ENCODE results near the gene TRIO.
"Not testable (repeated sequence)": the region's sequence is repeated elsewhere in the genome, so short reads cannot be mapped to it uniquely, and the experiment has no call there.

TRIO gene

GRCh38 chr5:14388741-14389140 lies 245.6 kb downstream of the TRIO start:
- TF ChIP-seq JUND (IDR thresholded peaks at IDR 0.05; ENCODE audit: low read depth) = no peak
- in situ Hi-C loops (cut with HindIII; ENCODE audit: low pct_unique_long_range_greater_than_20kb, low sequenced_read_pairs) = no loop called here

GRCh38 chr5:14392552-14392951 lies 249.4 kb downstream of the TRIO start:
- in situ Hi-C loops (cut with HindIII; ENCODE audit: low pct_unique_long_range_greater_than_20kb, low sequenced_read_pairs); DNase-seq (ENCODE audit: low read depth in 1 of 2, low spot score in 1 of 2): not testable (repeated sequence)

More at GRCh38 chr5:14388741-14389140, 245.6 kb downstream of the TRIO start:
- no peak for DNase-seq (ENCODE audit: low read depth in 1 of 2, low spot score in 1 of 2)

GRCh38 chr5:14394365-14394764 lies 251.2 kb downstream of the TRIO start:
- TF ChIP-seq JUND (IDR thresholded peaks at IDR 0.05; ENCODE audit: low read depth) = no peak
- in situ Hi-C loops (cut with HindIII; ENCODE audit: low pct_unique_long_range_greater_than_20kb, low sequenced_read_pairs) = no loop called here
- no peak for DNase-seq (ENCODE audit: low read depth in 1 of 2, low spot score in 1 of 2)

GRCh38 chr5:14395411-14395810 lies 252.3 kb downstream of the TRIO start:
- in situ Hi-C loops (cut with HindIII; ENCODE audit: low pct_unique_long_range_greater_than_20kb, low sequenced_read_pairs) = no loop called here
- TF ChIP-seq JUND (IDR thresholded peaks at IDR 0.05; ENCODE audit: low read depth) = no peak
- no peak for DNase-seq (ENCODE audit: low read depth in 1 of 2, low spot score in 1 of 2)

GRCh38 chr5:14396066-14396465 lies 252.9 kb downstream of the TRIO start:
- DNase-seq (ENCODE audit: low read depth in 1 of 2, low spot score in 1 of 2) = no peak
- TF ChIP-seq JUND (IDR thresholded peaks at IDR 0.05; ENCODE audit: low read depth) = no peak
- in situ Hi-C loops (cut with HindIII; ENCODE audit: low pct_unique_long_range_greater_than_20kb, low sequenced_read_pairs) = no loop called here

GRCh38 chr5:14396737-14397136 lies 253.6 kb downstream of the TRIO start:
- no peak for TF ChIP-seq JUND (IDR thresholded peaks at IDR 0.05; ENCODE audit: low read depth)
- DNase-seq (ENCODE audit: low read depth in 1 of 2, low spot score in 1 of 2) = no peak
- in situ Hi-C loops (cut with HindIII; ENCODE audit: low pct_unique_long_range_greater_than_20kb, low sequenced_read_pairs) = no loop called here

GRCh38 chr5:14397717-14398116 lies 254.6 kb downstream of the TRIO start:
- TF ChIP-seq JUND (IDR thresholded peaks at IDR 0.05; ENCODE audit: low read depth) = no peak
- peak in 1 of 2 experiments; percentile 13 for DNase-seq (ENCODE audit: low read depth in 1 of 2, low spot score in 1 of 2)
- in situ Hi-C loops (cut with HindIII; ENCODE audit: low pct_unique_long_range_greater_than_20kb, low sequenced_read_pairs) = no loop called here

GRCh38 chr5:14399054-14399692 lies 256.0 kb downstream of the TRIO start:
- in situ Hi-C loops (cut with HindIII; ENCODE audit: low pct_unique_long_range_greater_than_20kb, low sequenced_read_pairs) = no loop called here
- TF ChIP-seq JUND (IDR thresholded peaks at IDR 0.05; ENCODE audit: low read depth) = no peak
- peak; percentile 50 to 65 for DNase-seq (ENCODE audit: low read depth in 1 of 2, low spot score in 1 of 2)

- in situ Hi-C loops (cut with HindIII; ENCODE audit: low pct_unique_long_range_greater_than_20kb, low sequenced_read_pairs) = no loop called here
- DNase-seq (ENCODE audit: low read depth in 1 of 2, low spot score in 1 of 2) = no peak
- TF ChIP-seq JUND (IDR thresholded peaks at IDR 0.05; ENCODE audit: low read depth) = no peak
Measured at GRCh38 chr5:14400085-14400484, 256.9 kb downstream of the TRIO start.

GRCh38 chr5:14400611-14401010 lies 257.5 kb downstream of the TRIO start:
- no peak for TF ChIP-seq JUND (IDR thresholded peaks at IDR 0.05; ENCODE audit: low read depth)
- no peak for DNase-seq (ENCODE audit: low read depth in 1 of 2, low spot score in 1 of 2)
- in situ Hi-C loops (cut with HindIII; ENCODE audit: low pct_unique_long_range_greater_than_20kb, low sequenced_read_pairs) = no loop called here

- in situ Hi-C loops (cut with HindIII; ENCODE audit: low pct_unique_long_range_greater_than_20kb, low sequenced_read_pairs) = no loop called here
- DNase-seq (ENCODE audit: low read depth in 1 of 2, low spot score in 1 of 2) = no peak
- no peak for TF ChIP-seq JUND (IDR thresholded peaks at IDR 0.05; ENCODE audit: low read depth)
Measured at GRCh38 chr5:14401639-14402038, 258.5 kb downstream of the TRIO start.

GRCh38 chr5:14402424-14402823 lies 259.3 kb downstream of the TRIO start:
- in situ Hi-C loops (cut with HindIII; ENCODE audit: low pct_unique_long_range_greater_than_20kb, low sequenced_read_pairs) = no loop called here
- TF ChIP-seq JUND (IDR thresholded peaks at IDR 0.05; ENCODE audit: low read depth) = no peak
- no peak for DNase-seq (ENCODE audit: low read depth in 1 of 2, low spot score in 1 of 2)

GRCh38 chr5:14404780-14405179 lies 261.6 kb downstream of the TRIO start:
- no peak for DNase-seq (ENCODE audit: low read depth in 1 of 2, low spot score in 1 of 2)
- no peak for TF ChIP-seq JUND (IDR thresholded peaks at IDR 0.05; ENCODE audit: low read depth)
- in situ Hi-C loops (cut with HindIII; ENCODE audit: low pct_unique_long_range_greater_than_20kb, low sequenced_read_pairs) = no loop called here

GRCh38 chr5:14405267-14405666 lies 262.1 kb downstream of the TRIO start:
- in situ Hi-C loops (cut with HindIII; ENCODE audit: low pct_unique_long_range_greater_than_20kb, low sequenced_read_pairs) = no loop called here
- peak in 1 of 2 experiments; percentile 12 for DNase-seq (ENCODE audit: low read depth in 1 of 2, low spot score in 1 of 2)
- TF ChIP-seq JUND (IDR thresholded peaks at IDR 0.05; ENCODE audit: low read depth) = no peak

All from T47D (cell line).